Gastrocnemius medialis (tissue), 4 donors: ENCODE measurements around the gene TMEM164.

Experiments used
- POLR2A ChIP-seq, 2 donors: fragments of 450-650 bp; IDR thresholded peaks; one replicate each; pipeline ENCODE4 v1.6.1; 2017; ENCODE audit warnings: antibody characterized with exemption in 2 of 2, mild to moderate bottlenecking in 2 of 2, moderate library complexity in 2 of 2
- TF ChIP-seq, protein P1 (sequence below), 5 experiments: fragments of 450-650 bp in 3 of 5; fragments of 200-600 bp in 2 of 5; sonication (generic) in 2 of 5; IDR thresholded peaks in 4 of 5; conservative IDR thresholded peaks in 1 of 5; 1 replicate in 4 of 5; 2 replicates in 1 of 5; pipeline ENCODE4 v1.5.1; 2016 to 2019; ENCODE audit warnings: antibody characterized with exemption in 5 of 5, mild to moderate bottlenecking in 3 of 5, moderate library complexity in 3 of 5

- TF ChIP-seq, protein P1, sequence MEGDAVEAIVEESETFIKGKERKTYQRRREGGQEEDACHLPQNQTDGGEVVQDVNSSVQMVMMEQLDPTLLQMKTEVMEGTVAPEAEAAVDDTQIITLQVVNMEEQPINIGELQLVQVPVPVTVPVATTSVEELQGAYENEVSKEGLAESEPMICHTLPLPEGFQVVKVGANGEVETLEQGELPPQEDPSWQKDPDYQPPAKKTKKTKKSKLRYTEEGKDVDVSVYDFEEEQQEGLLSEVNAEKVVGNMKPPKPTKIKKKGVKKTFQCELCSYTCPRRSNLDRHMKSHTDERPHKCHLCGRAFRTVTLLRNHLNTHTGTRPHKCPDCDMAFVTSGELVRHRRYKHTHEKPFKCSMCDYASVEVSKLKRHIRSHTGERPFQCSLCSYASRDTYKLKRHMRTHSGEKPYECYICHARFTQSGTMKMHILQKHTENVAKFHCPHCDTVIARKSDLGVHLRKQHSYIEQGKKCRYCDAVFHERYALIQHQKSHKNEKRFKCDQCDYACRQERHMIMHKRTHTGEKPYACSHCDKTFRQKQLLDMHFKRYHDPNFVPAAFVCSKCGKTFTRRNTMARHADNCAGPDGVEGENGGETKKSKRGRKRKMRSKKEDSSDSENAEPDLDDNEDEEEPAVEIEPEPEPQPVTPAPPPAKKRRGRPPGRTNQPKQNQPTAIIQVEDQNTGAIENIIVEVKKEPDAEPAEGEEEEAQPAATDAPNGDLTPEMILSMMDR (IDR thresholded peaks at IDR 0.05 in 4 of 5, conservative IDR thresholded peaks at IDR 0.05 in 1 of 5) = no peak
- TF ChIP-seq POLR2A (IDR thresholded peaks at IDR 0.05) = no peak
These were observed 17.6 kb downstream of the TMEM164 start for GRCh38 chrX:110020536-110020935.
